Activated T-cell treated with anti-CD3 and anti-CD28 coated beads, Interleukin-2, amount 50 U/mL, for 4 hours (primary cell): ENCODE results near the gene CALML5. TPM values are rescaled to one million over a fixed set of nuclear protein-coding genes. Genes with fewer than 3 reads are reported as not detected.

Experiments used
- ATAC-seq, 2 donors: fragments of 200-7000 bp; cut with Tn5 transposase; one replicate each; pipeline ENCODE4 v1.10.0; 2021
- DNase-seq: peaks from one replicate; pipeline ENCODE4 v3.0.0-alpha.2; 2020
- H3K27me3 Mint-ChIP-seq: one replicate; pipeline ENCODE4 v1.8.0; 2021; ENCODE audit warnings: low read depth, mixed read lengths
- H3K36me3 Mint-ChIP-seq: one replicate; pipeline ENCODE4 v1.8.0; 2022; ENCODE audit warnings: mixed read lengths; ENCODE audit not compliant: insufficient read depth
- H3K4me1 Mint-ChIP-seq: one replicate; pipeline ENCODE4 v1.8.0; 2021; ENCODE audit warnings: low read depth, mixed read lengths
- H3K4me3 Mint-ChIP-seq: one replicate; pipeline ENCODE4 v1.8.0; 2021; ENCODE audit warnings: mild to moderate bottlenecking, moderate library complexity, mixed read lengths
- H3K9me3 Mint-ChIP-seq: one replicate; pipeline ENCODE4 v1.8.0; 2021; ENCODE audit warnings: mixed read lengths
- total RNA-seq, 3 donors: library from RNA; stranded (reverse); gene quantifications; one replicate each; pipeline ENCODE4 v1.2.1, GENCODE V29; 2021

The CALML5 gene
- total RNA-seq, 3 donors from 2014 or later, result not detected

GRCh38 chr10:5492929-5493576, 6.3 kb downstream of the CALML5 start:
- no peaks in the 10 kb centered on the region for H3K9me3 Mint-ChIP-seq
- H3K27me3 Mint-ChIP-seq, result no peaks in the 10 kb centered on the region
- no peaks in the 10 kb centered on the region for H3K36me3 Mint-ChIP-seq
- H3K4me3 Mint-ChIP-seq, result no peak overlapping the region
- DNase-seq, result no peak
- ATAC-seq, result no peak
- H3K4me1 Mint-ChIP-seq, result no peaks in the 10 kb centered on the region

GRCh38 chr10:5492322-5492855, 7.0 kb downstream of the CALML5 start:
- no peak overlapping the region for H3K4me3 Mint-ChIP-seq

GRCh38 chr10:5491477-5491876, 7.9 kb downstream of the CALML5 start:
- ATAC-seq, result no peak
- H3K9me3 Mint-ChIP-seq, result no peaks in the 10 kb centered on the region
- no peaks in the 10 kb centered on the region for H3K36me3 Mint-ChIP-seq

More at GRCh38 chr10:5492322-5492855, 7.0 kb downstream of the CALML5 start:
- Mint-ChIP-seq H3K9me3 (no peaks in the 10 kb centered on the region), H3K4me1 (no peaks in the 10 kb centered on the region), H3K36me3 (no peaks in the 10 kb centered on the region), H3K27me3 (no peaks in the 10 kb centered on the region)
- no peak for DNase-seq
- ATAC-seq, result no peak

GRCh38 chr10:5490698-5491464, 8.5 kb downstream of the CALML5 start:
- no peak overlapping the region for H3K4me3 Mint-ChIP-seq
- ATAC-seq, result no peak

More at GRCh38 chr10:5491477-5491876, 7.9 kb downstream of the CALML5 start:
- no peaks in the 10 kb centered on the region for H3K27me3 Mint-ChIP-seq
- no peak for DNase-seq
- no peaks in the 10 kb centered on the region for H3K4me1 Mint-ChIP-seq
- no peak overlapping the region for H3K4me3 Mint-ChIP-seq

GRCh38 chr10:5490032-5490431, 9.3 kb downstream of the CALML5 start:
- Mint-ChIP-seq H3K4me1 (no peaks in the 10 kb centered on the region), H3K36me3 (no peaks in the 10 kb centered on the region), H3K4me3 (no peak overlapping the region), H3K9me3 (no peaks in the 10 kb centered on the region), H3K27me3 (no peaks in the 10 kb centered on the region)
- DNase-seq (no peak), ATAC-seq (no peak)

More at GRCh38 chr10:5490698-5491464, 8.5 kb downstream of the CALML5 start:
- H3K9me3 Mint-ChIP-seq, result no peaks in the 10 kb centered on the region
- H3K4me1 Mint-ChIP-seq, result no peaks in the 10 kb centered on the region
- DNase-seq, result no peak
- no peaks in the 10 kb centered on the region for H3K36me3 Mint-ChIP-seq
- H3K27me3 Mint-ChIP-seq, result no peaks in the 10 kb centered on the region

GRCh38 chr10:5488272-5489161, 10.9 kb downstream of the CALML5 start:
- Mint-ChIP-seq H3K4me3 (no peak overlapping the region), H3K27me3 (no peaks in the 10 kb centered on the region), H3K4me1 (no peaks in the 10 kb centered on the region), H3K9me3 (no peaks in the 10 kb centered on the region), H3K36me3 (no peaks in the 10 kb centered on the region)
- no peak for ATAC-seq
- no peak for DNase-seq

- ATAC-seq (no peak), DNase-seq (no peak)
- Mint-ChIP-seq H3K4me3 (no peak overlapping the region), H3K36me3 (no peaks in the 10 kb centered on the region), H3K9me3 (no peaks in the 10 kb centered on the region), H3K27me3 (no peaks in the 10 kb centered on the region), H3K4me1 (no peaks in the 10 kb centered on the region)
Observed at GRCh38 chr10:5486853-5487235, 12.5 kb downstream of the CALML5 start.

GRCh38 chr10:5485948-5486852, 13.2 kb downstream of the CALML5 start:
- Mint-ChIP-seq H3K4me1 (no peaks in the 10 kb centered on the region), H3K4me3 (no peak overlapping the region), H3K27me3 (no peaks in the 10 kb centered on the region), H3K36me3 (no peaks in the 10 kb centered on the region), H3K9me3 (no peaks in the 10 kb centered on the region)
- no peak for DNase-seq
- ATAC-seq, result no peak

GRCh38 chr10:5485290-5485689, 14.1 kb downstream of the CALML5 start:
- H3K9me3 Mint-ChIP-seq, result no peaks in the 10 kb centered on the region
- no peaks in the 10 kb centered on the region for H3K27me3 Mint-ChIP-seq
- no peaks in the 10 kb centered on the region for H3K4me1 Mint-ChIP-seq
- H3K4me3 Mint-ChIP-seq, result no peak overlapping the region
- ATAC-seq, result no peak
- no peaks in the 10 kb centered on the region for H3K36me3 Mint-ChIP-seq
- DNase-seq, result no peak

- Mint-ChIP-seq H3K4me3 (no peak overlapping the region), H3K4me1 (no peaks in the 10 kb centered on the region), H3K36me3 (no peaks in the 10 kb centered on the region), H3K9me3 (no peaks in the 10 kb centered on the region), H3K27me3 (no peaks in the 10 kb centered on the region)
- no peak for ATAC-seq
- DNase-seq, result no peak
Observed at GRCh38 chr10:5484205-5484604, 15.2 kb downstream of the CALML5 start.

GRCh38 chr10:5482016-5482415, 17.4 kb downstream of the CALML5 start:
- Mint-ChIP-seq H3K27me3 (peaks cover 2% of the 10 kb centered on the region), H3K4me1 (no peaks in the 10 kb centered on the region), H3K4me3 (no peak overlapping the region), H3K9me3 (no peaks in the 10 kb centered on the region), H3K36me3 (no peaks in the 10 kb centered on the region)
- no peak for DNase-seq
- ATAC-seq, result no peak

GRCh38 chr10:5481121-5481520, 18.2 kb downstream of the CALML5 start:
- Mint-ChIP-seq H3K36me3 (no peaks in the 10 kb centered on the region), H3K4me3 (no peak overlapping the region), H3K27me3 (peaks cover 2% of the 10 kb centered on the region), H3K4me1 (no peaks in the 10 kb centered on the region), H3K9me3 (no peaks in the 10 kb centered on the region)
- DNase-seq (no peak), ATAC-seq (no peak)

GRCh38 chr10:5480162-5480941, 19.0 kb downstream of the CALML5 start:
- H3K4me1 Mint-ChIP-seq, result no peaks in the 10 kb centered on the region

More at GRCh38 chr10:5480162-5480941, 19.0 kb downstream of the CALML5 start:
- H3K27me3 Mint-ChIP-seq, result peaks cover 2% of the 10 kb centered on the region
- no peak for ATAC-seq
- H3K4me3 Mint-ChIP-seq, result no peak overlapping the region
- DNase-seq, result no peak
- H3K9me3 Mint-ChIP-seq, result no peaks in the 10 kb centered on the region
- no peaks in the 10 kb centered on the region for H3K36me3 Mint-ChIP-seq
